IPS DF 6.9 (cell line): ENCODE data around the gene CAMK1D.
"Not testable (repeated sequence)": the region's sequence is repeated elsewhere in the genome, so short reads cannot be mapped to it uniquely, and the experiment has no call there.

Source experiments
- DNase-seq: peaks from one replicate; pipeline ENCODE4 v3.0.0-alpha.2; 2013; ENCODE audit warnings: low read depth, low spot score
- H3K27ac ChIP-seq: one replicate; pipeline ENCODE4 v1.5.1; 2013; ENCODE audit warnings: low read length, control low read depth
- H3K27me3 ChIP-seq: 2 replicates; pipeline ENCODE4 v1.6.1; 2013; ENCODE audit warnings: mild to moderate bottlenecking, low read length; ENCODE audit not compliant: control insufficient read depth, insufficient read depth
- H3K36me3 ChIP-seq: 2 replicates; pipeline ENCODE4 v1.6.1; 2013; ENCODE audit warnings: low read length; ENCODE audit not compliant: control insufficient read depth, insufficient read depth
- H3K4me1 ChIP-seq: 2 replicates; pipeline ENCODE4 v1.6.1; 2013; ENCODE audit warnings: low read length; ENCODE audit not compliant: control insufficient read depth, insufficient read depth
- H3K4me3 ChIP-seq: 2 replicates; pipeline ENCODE4 v1.5.1; 2013; ENCODE audit warnings: mild to moderate bottlenecking, low read length
- H3K9me3 ChIP-seq: 2 replicates; pipeline ENCODE4 v1.6.1; 2013; ENCODE audit warnings: low read length, inconsistent platforms; ENCODE audit not compliant: control insufficient read depth, insufficient read depth
- WGBS: extraction: QIAGEN DNeasy Blood & Tissue Kit; methylation state at CpG from one replicate; pipeline ENCODE4 v1.1.7; 2013; ENCODE audit warnings: mixed read lengths, missing lambda C conversion rate; ENCODE audit not compliant: insufficient read length, insufficient coverage; 5-methylcytosine and 5-hydroxymethylcytosine counted together

CAMK1D gene

GRCh38 chr10:12348870-12349628 lies at the start of gene CAMK1D:
Gene CAMK1D (plus strand): TSS chr10:12349547.
- peaks cover 17% of the 10 kb centered on the region for H3K27me3 ChIP-seq
- H3K27ac ChIP-seq = no peak within 1 kb of the TSS
- no peaks in the 10 kb centered on the region; the same call in 1 of the 2 replicates for H3K4me1 ChIP-seq
- peak within 1 kb of the TSS; percentile 53 for H3K4me3 ChIP-seq
- no peaks in the 10 kb centered on the region for H3K9me3 ChIP-seq
- WGBS = no CpG with 5 or more reads among the region's 95 CpGs
- DNase-seq = no peak
- H3K36me3 ChIP-seq = no peaks in the 10 kb centered on the region

- WGBS = no CpG with 5 or more reads among the region's 4 CpGs
- not testable (repeated sequence) for H3K27ac ChIP-seq, H3K9me3 ChIP-seq, DNase-seq, H3K4me1 ChIP-seq, H3K36me3 ChIP-seq, H3K27me3 ChIP-seq, H3K4me3 ChIP-seq
These were observed 48.3 kb upstream of the CAMK1D start for GRCh38 chr10:12301036-12301435.

GRCh38 chr10:12308057-12308456 lies 41.3 kb upstream of the CAMK1D start:
- H3K4me3 ChIP-seq = no peak overlapping the region
- WGBS = no CpG with 5 or more reads among the region's 6 CpGs
- H3K27ac ChIP-seq = no peak overlapping the region
- H3K27me3 ChIP-seq = no peaks in the 10 kb centered on the region
- H3K4me1 ChIP-seq = no peaks in the 10 kb centered on the region
- H3K9me3 ChIP-seq = no peaks in the 10 kb centered on the region
- no peaks in the 10 kb centered on the region for H3K36me3 ChIP-seq
- DNase-seq = no peak

- no peak overlapping the region for H3K4me3 ChIP-seq
- H3K27me3 ChIP-seq = no peaks in the 10 kb centered on the region
- H3K36me3 ChIP-seq = no peaks in the 10 kb centered on the region
- no peak for DNase-seq
- no peaks in the 10 kb centered on the region for H3K4me1 ChIP-seq
- H3K27ac ChIP-seq = no peak overlapping the region
- no CpG with 5 or more reads among the region's 8 CpGs for WGBS
- H3K9me3 ChIP-seq = no peaks in the 10 kb centered on the region
These were observed 40.5 kb upstream of the CAMK1D start for GRCh38 chr10:12308736-12309375.

- DNase-seq, H3K4me3 ChIP-seq, H3K9me3 ChIP-seq, H3K27me3 ChIP-seq, H3K4me1 ChIP-seq, H3K36me3 ChIP-seq, H3K27ac ChIP-seq: not testable (repeated sequence)
- no CpG with 5 or more reads among the region's 5 CpGs for WGBS
These were observed 39.6 kb upstream of the CAMK1D start for GRCh38 chr10:12309783-12310182.

- no peaks in the 10 kb centered on the region for H3K9me3 ChIP-seq
- no CpG with 5 or more reads among the region's 6 CpGs for WGBS
- H3K4me1 ChIP-seq = no peaks in the 10 kb centered on the region
- H3K27ac ChIP-seq = no peak overlapping the region
- no peak for DNase-seq
- no peak overlapping the region for H3K4me3 ChIP-seq
- no peaks in the 10 kb centered on the region for H3K36me3 ChIP-seq
- H3K27me3 ChIP-seq = no peaks in the 10 kb centered on the region
These were observed 34.5 kb upstream of the CAMK1D start for GRCh38 chr10:12314836-12315235.

- Histone ChIP-seq H3K27ac (no peak overlapping the region), H3K27me3 (no peaks in the 10 kb centered on the region), H3K4me1 (no peaks in the 10 kb centered on the region), H3K9me3 (no peaks in the 10 kb centered on the region), H3K36me3 (no peaks in the 10 kb centered on the region), H3K4me3 (no peak overlapping the region)
- no peak for DNase-seq
- no CpG with 5 or more reads among the region's 1 CpG for WGBS
These were observed 30.3 kb upstream of the CAMK1D start for GRCh38 chr10:12319076-12319475.

GRCh38 chr10:12320892-12321291 lies 28.5 kb upstream of the CAMK1D start:
- H3K27ac ChIP-seq = no peak overlapping the region
- no CpG with 5 or more reads among the region's 4 CpGs for WGBS
- H3K27me3 ChIP-seq = no peaks in the 10 kb centered on the region
- H3K9me3 ChIP-seq = no peaks in the 10 kb centered on the region
- H3K36me3 ChIP-seq = no peaks in the 10 kb centered on the region
- H3K4me1 ChIP-seq = no peaks in the 10 kb centered on the region
- no peak for DNase-seq
- no peak overlapping the region for H3K4me3 ChIP-seq

- H3K4me1 ChIP-seq = no peaks in the 10 kb centered on the region
- no peak overlapping the region for H3K4me3 ChIP-seq
- H3K9me3 ChIP-seq = no peaks in the 10 kb centered on the region
- no peaks in the 10 kb centered on the region for H3K27me3 ChIP-seq
- no peaks in the 10 kb centered on the region for H3K36me3 ChIP-seq
- no peak overlapping the region for H3K27ac ChIP-seq
- no CpG with 5 or more reads among the region's 2 CpGs for WGBS
- no peak for DNase-seq
These were observed 27.7 kb upstream of the CAMK1D start for GRCh38 chr10:12321641-12322040.

GRCh38 chr10:12322583-12323131 lies 26.7 kb upstream of the CAMK1D start:
- Histone ChIP-seq H3K4me1 (no peaks in the 10 kb centered on the region), H3K4me3 (no peak overlapping the region), H3K27ac (no peak overlapping the region), H3K27me3 (no peaks in the 10 kb centered on the region), H3K36me3 (no peaks in the 10 kb centered on the region), H3K9me3 (no peaks in the 10 kb centered on the region)
- no CpG with 5 or more reads among the region's 9 CpGs for WGBS
- no peak for DNase-seq
